Amniotic epithelial cell (primary cell): ENCODE measurements around the gene FAM83E.
"Not testable (repeated sequence)": the region's sequence is repeated elsewhere in the genome, so short reads cannot be mapped to it uniquely, and the experiment has no call there.

ENCODE experiments used
- DNase-seq: peaks from one replicate; pipeline ENCODE4 v3.0.0-alpha.2; 2010; ENCODE audit warnings: low read depth

The FAM83E gene

GRCh38 chr19:48611872-48612271 is 3.0 kb downstream of the FAM83E start:
- no peak for DNase-seq

DNA sequence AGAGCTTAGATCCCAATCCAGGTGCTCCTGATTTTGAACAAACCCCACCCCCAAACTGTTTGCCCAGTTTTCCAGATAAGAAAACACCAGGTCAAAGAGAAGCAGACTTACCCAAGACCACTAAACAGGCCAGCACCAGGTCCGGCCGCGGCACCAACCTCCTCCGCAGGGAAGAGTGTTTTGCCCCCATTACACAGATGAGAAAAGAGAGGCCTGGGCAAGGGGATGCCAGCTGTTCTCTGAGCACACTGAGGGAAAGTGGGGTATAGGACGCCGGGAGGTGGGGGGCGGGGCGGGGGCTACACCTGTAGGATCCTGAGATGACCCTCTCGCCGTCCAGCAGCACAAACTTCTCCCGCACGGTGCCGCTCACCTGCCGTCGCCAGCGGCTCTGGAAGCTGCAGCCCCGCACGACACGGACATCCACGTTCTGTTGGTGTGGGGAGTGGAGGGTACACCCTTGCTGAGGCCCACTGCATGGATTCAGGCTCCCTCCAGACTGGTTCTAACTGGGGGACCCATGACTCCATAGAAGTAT is 5.2 kb downstream of the FAM83E start:
- no peak for DNase-seq

GRCh38 chr19:48608798-48609263 is 6.0 kb downstream of the FAM83E start:
- peak; percentile 42 for DNase-seq

- no peak for DNase-seq
Observed at GRCh38 chr19:48607359-48607755, 7.5 kb downstream of the FAM83E start.

DNA sequence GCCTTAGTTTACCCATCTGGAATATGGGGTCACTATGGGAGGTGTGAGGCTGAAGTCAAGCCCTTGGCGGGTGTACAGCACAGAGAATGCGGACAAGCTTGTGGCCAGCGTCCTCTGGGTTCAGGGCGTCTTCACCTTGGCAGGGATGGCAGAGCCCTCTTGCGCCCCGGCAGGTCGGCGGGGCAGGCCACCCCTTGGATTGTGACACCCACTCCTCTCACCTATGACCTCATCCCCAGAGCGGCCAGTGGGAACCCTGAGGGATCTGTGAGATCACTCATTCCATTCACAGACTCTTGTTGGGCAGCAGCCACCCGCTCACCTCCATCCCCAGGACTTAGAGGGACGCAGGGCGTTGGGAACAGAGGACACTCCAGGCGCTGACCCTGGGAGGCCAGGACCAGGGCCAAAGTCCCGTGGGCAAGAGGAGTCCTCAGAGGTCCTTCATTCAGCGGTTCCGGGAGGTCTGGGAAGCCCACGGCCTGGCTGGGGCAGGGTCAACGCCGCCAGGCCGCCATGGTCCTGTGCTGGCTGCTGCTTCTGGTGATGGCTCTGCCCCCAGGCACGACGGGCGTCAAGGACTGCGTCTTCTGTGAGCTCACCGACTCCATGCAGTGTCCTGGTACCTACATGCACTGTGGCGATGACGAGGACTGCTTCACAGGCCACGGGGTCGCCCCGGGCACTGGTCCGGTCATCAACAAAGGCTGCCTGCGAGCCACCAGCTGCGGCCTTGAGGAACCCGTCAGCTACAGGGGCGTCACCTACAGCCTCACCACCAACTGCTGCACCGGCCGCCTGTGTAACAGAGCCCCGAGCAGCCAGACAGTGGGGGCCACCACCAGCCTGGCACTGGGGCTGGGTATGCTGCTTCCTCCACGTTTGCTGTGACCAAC is 8.2 kb downstream of the FAM83E start, which contains the start of gene SPACA4:
Gene SPACA4 (plus strand): TSS at position 280 of the 896 bp plus-strand sequence. CDS start 237 bp downstream, at position 517.
- DNase-seq: no peak

- no peak for DNase-seq
Observed at GRCh38 chr19:48603850-48604249, 11.0 kb downstream of the FAM83E start.

DNA sequence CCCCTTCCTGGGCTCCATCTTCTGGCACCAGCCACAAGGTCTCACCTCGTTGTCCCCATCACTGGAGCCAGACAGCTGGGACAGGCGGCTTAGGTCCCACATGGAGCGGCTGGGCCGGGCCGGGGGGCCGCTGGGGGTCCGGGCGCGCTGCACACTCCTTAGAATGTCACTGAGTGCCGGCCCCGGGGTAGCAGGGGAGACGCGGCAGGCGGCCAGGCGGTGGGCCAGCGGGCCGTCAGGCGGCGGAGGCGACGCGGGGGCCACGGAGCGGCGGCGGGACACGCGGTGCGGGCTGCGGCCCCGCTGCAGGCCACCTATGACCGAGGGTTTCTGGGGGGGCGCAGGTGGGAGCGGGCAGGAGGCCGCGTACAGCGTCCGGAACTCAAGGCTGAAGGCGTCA is 11.4 kb downstream of the FAM83E start:
- no peak for DNase-seq

- DNase-seq: no peak
Observed at GRCh38 chr19:48603001-48603400, 11.9 kb downstream of the FAM83E start.

DNA sequence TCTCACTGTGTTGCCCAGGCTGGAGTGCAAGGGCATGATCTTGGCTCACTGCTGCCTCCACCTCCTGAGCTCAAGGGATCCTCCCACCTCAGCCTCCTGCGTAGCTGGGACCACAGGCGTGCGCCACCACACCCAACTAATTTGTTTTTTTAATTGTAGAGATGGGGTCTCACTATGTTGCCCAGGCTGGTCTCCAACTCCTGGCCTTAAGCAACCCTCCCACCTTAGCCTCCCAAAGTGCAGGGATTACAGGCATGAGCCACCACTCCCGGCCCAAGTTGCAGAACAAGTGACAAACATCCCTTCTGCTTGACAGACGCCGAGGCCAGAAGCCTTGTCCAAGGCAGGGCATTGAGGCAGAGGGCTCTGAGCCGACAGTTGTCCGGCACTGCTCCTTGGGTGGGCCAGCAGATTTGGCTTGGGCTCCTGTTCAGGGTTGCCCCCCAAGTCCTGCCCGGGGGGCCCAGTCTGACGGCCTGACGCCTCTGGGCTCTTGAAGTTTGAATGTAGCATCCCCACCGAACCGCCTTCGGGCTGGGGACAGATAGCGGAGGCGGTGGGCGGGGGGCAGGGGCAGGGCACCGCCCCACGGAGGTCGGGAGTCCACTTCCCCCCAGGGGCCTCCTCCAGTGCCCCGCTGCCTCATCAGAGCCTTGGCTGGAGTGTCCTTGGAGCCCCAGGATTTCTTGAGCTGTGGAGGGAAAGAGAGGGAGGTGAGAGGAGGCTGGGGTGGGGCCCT is 14.0 kb downstream of the FAM83E start:
- no peak for DNase-seq

- no peak for DNase-seq
Observed at GRCh38 chr19:48598996-48599700, 15.7 kb downstream of the FAM83E start.

DNA sequence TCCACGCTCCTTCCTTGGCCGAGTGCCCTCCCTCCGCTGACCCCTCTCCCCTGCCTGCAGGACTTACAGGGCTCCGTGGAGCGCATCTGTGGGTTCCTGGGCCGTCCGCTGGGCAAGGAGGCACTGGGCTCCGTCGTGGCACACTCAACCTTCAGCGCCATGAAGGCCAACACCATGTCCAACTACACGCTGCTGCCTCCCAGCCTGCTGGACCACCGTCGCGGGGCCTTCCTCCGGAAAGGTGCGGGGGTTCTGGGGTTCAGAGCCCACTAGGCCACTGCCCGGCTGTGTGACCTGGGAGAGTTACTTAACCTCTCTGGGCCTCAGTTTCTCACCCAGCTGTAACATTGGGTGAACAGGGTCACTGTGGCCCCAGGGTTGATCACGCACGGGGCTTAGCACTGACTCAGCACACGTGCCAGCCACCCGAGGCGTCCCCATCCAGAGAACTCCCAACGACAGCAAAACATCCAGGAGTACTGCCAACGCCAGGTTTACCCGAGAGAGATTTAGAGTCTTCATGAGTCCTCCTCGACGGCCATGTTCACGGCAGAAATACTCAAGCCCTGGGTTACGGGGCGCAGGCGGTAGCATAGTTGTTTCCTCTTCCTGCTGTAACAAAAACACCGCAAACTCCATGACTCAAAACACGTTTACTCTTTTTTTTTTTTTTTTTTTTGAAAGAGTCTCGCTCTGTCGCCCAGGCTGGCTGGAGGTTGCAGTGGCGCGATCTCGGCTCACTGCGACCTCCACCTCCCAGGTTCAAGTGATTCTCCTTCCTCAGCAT is 18.0 kb downstream of the FAM83E start:
- no peak for DNase-seq

GRCh38 chr19:48596237-48596636 is 18.6 kb downstream of the FAM83E start:
- no peak for DNase-seq

DNA sequence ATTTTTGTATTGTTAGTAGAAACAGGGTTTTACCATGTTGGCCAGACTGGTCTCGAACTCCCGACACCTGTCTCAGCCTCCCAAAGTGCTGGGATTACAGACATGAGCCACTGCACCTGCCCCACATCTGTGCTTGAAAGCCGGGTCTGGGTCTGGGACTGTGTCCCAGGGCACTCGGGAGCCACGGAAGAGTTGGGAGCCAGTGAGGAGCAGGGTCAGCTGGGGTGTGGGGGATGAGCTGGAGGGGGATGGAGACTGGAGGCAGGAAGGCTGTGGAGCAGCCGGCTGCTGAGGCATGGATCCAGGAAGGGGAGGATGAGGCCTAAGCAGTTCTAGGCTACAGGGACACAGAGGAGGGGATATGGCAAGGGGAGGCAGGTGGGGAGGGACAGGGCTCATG is 19.0 kb downstream of the FAM83E start:
- no peak for DNase-seq

GRCh38 chr19:48595171-48595570 is 19.7 kb downstream of the FAM83E start:
- DNase-seq: no peak

DNA sequence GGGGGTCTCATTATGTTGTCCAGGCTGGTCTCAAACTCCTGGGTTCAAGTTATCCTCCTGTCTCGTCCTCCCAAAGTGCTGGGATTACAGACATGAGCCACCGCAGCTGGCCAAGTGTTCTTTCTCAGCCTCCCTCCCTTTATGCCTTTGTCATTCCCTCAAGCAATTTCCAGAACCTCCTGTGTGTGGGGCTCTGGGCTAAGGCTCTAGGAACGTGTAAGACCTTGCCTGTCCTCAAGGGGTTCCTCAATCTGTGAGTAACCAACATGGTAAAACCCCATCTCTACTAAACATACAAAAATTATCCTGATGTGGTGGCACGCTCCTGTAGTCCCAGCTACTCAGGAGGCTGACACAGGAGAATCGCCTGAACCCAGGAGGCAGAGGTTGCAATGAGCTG is 23.9 kb downstream of the FAM83E start:
- peak; percentile 21 for DNase-seq

- DNase-seq: peak; percentile 83
Observed at GRCh38 chr19:48588670-48589401, 26.0 kb downstream of the FAM83E start.

DNA sequence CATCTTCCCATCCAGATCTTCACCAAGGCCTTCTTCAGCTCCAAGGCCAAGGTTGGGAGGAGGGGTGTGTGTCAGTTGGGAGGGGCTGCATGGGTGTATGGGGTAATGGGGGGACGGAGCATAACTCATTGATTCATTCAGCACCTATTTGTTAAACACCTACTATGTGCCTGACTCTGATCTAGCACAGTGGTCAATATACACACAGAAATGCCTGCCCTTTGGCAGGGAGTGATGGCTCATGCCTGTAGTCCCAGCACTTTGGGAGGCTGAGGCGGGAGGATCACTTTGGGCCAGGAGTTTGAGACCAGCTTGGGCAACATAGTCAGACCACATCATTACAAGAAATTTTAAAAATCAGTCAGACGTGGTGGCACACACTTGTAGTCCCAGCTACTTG is 27.5 kb downstream of the FAM83E start:
- no peak for DNase-seq

DNA sequence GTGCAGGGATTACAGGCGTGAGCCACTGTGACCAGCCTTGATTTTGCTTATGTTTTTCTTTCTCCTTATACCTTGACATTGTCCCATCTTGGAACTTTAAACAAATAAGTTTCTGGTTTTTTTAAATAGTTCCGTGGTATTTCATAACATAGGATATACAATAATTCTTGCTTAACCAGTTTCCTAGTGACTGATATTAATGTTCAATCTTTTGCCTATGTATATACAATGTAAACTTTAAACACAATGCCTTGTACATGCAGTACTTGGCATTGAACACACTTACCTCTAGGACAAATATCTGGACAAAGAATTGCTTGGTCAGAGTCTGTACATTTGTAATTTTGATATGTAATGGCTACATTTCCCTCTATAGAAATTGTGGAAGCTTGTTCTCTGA is 32.7 kb downstream of the FAM83E start:
- no peak for DNase-seq

DNA sequence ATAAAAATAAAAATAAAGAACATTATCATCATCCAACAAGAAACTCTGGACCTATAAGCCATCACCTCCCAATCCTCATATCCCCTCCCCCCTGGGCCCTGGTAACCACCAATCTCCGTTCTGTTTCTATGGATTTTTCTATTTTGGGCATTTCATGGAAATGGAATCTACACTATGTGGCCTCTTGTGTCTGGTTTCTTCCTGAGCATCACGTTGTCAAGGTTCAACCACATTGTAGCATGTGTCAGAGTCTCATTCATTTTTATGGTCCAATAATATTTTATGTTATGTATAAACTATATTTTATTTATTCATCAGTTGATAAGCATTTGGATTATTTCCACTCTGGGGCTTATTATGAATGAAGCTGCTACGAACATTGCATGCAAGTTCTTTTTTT is 36.0 kb downstream of the FAM83E start:
- no peak for DNase-seq

GRCh38 chr19:48577908-48578307 is 37.0 kb downstream of the FAM83E start:
- not testable (repeated sequence) for DNase-seq
